Tibial artery (tissue), 4 donors: Measurements from ENCODE around the gene CNTN4.

Experiments
- DNase-seq, 2 donors: peaks; one replicate each; pipeline ENCODE4 v3.0.0-alpha.2; 2019
- H3K27ac ChIP-seq, 2 donors: fragments of 200-600 bp; sonication (generic) in 1 of 2; 1 replicate in 1 of 2; 2 replicates in 1 of 2; pipeline ENCODE4 v1.5.1; 2018 to 2019; ENCODE audit warnings: mild to moderate bottlenecking in 1 of 2
- H3K27me3 ChIP-seq, 2 donors: fragments of 200-600 bp; sonication (generic) in 1 of 2; one replicate each; pipeline versions ENCODE4 v1.5.1 to v1.6.0; 2016 to 2019
- H3K36me3 ChIP-seq, 3 donors: fragments of 200-600 bp; sonication (generic) in 2 of 3; one replicate each; pipeline ENCODE4 v1.5.1; 2016 to 2019; ENCODE audit warnings: mild to moderate bottlenecking in 2 of 3
- H3K4me1 ChIP-seq, 4 donors: fragments of 200-600 bp; sonication (generic) in 2 of 4; 1 replicate in 3 of 4; 2 replicates in 1 of 4; pipeline ENCODE4 v1.5.1; 2016 to 2019
- H3K4me3 ChIP-seq, 2 donors: fragments of 200-600 bp; sonication (generic) in 1 of 2; 1 replicate in 1 of 2; 2 replicates in 1 of 2; pipeline ENCODE4 v1.5.1; 2018 to 2019; ENCODE audit warnings: mild to moderate bottlenecking in 2 of 2
- H3K9me3 ChIP-seq, 3 donors: fragments of 200-600 bp; sonication (generic) in 1 of 3; one replicate each; pipeline ENCODE4 v1.5.1; 2016 to 2019
- intact Hi-C: fragments of 100-400 bp; cut with DNase I; formaldehyde crosslinking; loops from one replicate; pipeline ENCODE4 v1.15.0; 2023; ENCODE audit warnings: low total_unique reads
- TF ChIP-seq, protein P1 (sequence below), 2 experiments: fragments of 200-600 bp in 1 of 2; fragments of 450-650 bp in 1 of 2; IDR thresholded peaks; one replicate each; pipeline ENCODE4 v1.5.1; 2017 to 2019; ENCODE audit warnings: antibody characterized with exemption in 2 of 2, mild to moderate bottlenecking in 1 of 2, moderate library complexity in 1 of 2

The CNTN4 gene

DNA sequence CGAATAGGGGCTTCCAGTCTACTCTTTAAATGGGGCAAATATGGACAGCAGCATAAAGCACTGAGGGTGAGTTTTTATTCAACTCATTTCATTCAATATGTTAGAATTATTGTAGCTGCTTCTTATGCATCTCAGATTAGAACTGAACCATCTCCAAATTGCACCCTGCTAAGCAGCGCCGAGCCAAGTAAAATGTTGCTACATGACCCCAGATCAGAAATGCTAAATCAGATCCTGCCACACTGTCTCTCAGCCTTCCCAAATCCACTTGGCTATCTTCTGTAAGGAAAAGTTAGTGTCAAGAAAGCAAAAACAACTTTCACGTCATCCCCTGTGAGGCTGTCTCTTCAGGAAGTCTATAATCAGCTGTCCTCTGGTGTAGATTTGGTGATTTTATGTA lies 293.2 kb downstream of the CNTN4 start:
- TF ChIP-seq, protein P1, sequence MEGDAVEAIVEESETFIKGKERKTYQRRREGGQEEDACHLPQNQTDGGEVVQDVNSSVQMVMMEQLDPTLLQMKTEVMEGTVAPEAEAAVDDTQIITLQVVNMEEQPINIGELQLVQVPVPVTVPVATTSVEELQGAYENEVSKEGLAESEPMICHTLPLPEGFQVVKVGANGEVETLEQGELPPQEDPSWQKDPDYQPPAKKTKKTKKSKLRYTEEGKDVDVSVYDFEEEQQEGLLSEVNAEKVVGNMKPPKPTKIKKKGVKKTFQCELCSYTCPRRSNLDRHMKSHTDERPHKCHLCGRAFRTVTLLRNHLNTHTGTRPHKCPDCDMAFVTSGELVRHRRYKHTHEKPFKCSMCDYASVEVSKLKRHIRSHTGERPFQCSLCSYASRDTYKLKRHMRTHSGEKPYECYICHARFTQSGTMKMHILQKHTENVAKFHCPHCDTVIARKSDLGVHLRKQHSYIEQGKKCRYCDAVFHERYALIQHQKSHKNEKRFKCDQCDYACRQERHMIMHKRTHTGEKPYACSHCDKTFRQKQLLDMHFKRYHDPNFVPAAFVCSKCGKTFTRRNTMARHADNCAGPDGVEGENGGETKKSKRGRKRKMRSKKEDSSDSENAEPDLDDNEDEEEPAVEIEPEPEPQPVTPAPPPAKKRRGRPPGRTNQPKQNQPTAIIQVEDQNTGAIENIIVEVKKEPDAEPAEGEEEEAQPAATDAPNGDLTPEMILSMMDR (IDR thresholded peaks at IDR 0.05): no peak
- peaks cover 0 to 16% (median 0%) of the 10 kb centered on the region in 4 donors for H3K4me1 ChIP-seq
- no peaks in the 10 kb centered on the region for H3K9me3 ChIP-seq
- DNase-seq: no peak
- no peak overlapping the region for H3K27ac ChIP-seq
- H3K4me3 ChIP-seq: no peak overlapping the region
- intact Hi-C loops: no loop called here
- H3K36me3 ChIP-seq: no peaks in the 10 kb centered on the region
- no peaks in the 10 kb centered on the region for H3K27me3 ChIP-seq

DNA sequence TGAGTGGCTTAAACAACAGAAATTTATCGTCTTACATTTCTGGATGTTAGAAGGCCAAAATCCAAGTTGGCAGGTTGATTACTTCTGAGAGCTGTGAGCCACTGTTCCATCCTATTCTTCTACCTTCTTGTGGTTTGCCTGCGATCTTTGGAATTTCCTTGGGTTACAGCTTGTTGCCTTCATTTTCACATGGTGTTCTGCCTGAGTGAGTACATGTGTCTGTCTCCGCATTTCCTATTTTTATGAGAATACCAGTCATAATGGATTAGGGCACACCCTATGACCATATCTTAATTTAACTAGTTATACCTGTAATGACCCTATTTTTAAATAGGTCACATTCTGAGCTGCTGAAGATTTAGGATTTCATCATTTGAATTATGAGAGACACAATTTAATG lies 294.3 kb downstream of the CNTN4 start:
- intact Hi-C loops: no loop called here
- H3K36me3 ChIP-seq: no peaks in the 10 kb centered on the region
- H3K27ac ChIP-seq: no peak overlapping the region
- H3K4me3 ChIP-seq: no peak overlapping the region
- no peaks in the 10 kb centered on the region for H3K27me3 ChIP-seq
- no peaks in the 10 kb centered on the region for H3K9me3 ChIP-seq
- no peak for DNase-seq
- peaks cover 0 to 16% (median 0%) of the 10 kb centered on the region in 4 donors for H3K4me1 ChIP-seq
- TF ChIP-seq, protein P1 (IDR thresholded peaks at IDR 0.05): no peak

DNA sequence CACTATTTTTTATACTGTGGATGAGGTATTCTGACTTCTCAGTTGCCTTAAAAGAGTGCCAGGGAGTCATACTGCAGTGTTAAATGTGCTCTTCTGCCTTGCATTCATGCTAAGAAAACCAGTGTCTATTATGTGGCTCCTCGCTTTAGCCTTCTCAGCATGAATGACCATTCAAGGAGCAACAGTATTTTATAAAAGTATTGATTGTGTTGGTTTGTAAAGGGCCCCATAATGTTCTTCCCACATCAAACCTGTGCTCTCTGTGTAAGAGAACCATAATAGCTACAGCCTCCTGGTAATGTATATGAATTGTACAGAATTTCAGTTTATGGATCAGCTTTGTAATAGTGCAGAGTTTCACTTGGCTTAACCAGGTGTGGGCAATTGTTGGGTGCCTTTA lies 316.4 kb downstream of the CNTN4 start:
- H3K27ac ChIP-seq: no peak overlapping the region
- H3K9me3 ChIP-seq: no peaks in the 10 kb centered on the region
- no peaks in the 10 kb centered on the region for H3K36me3 ChIP-seq
- no peak overlapping the region for H3K4me3 ChIP-seq
- no peaks in the 10 kb centered on the region for H3K27me3 ChIP-seq
- TF ChIP-seq, protein P1 (IDR thresholded peaks at IDR 0.05): no peak
- no peak for DNase-seq
- no peaks in the 10 kb centered on the region for H3K4me1 ChIP-seq
- intact Hi-C loops: no loop called here

DNA sequence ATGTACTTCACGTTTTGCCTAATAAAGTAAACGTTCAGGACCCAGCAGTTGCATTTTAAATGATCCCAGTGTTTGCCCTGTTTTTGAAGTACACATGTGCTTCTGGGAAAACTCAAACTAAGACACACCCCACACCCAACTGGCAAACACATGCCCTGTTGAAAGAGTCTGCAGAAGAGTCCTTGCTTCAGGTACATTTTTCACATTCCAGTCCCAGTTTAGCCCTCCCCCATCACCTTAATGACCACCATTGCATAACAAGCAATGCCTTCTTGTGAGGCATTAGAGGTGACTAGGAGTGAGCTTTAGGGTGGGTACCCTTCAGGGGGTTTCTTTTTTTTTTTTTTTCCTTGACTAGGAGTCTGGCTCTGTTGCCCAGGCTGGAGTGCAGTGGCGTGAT lies 322.3 kb downstream of the CNTN4 start:
- intact Hi-C loops: no loop called here
- DNase-seq: no peak
- Histone ChIP-seq H3K36me3 (no peaks in the 10 kb centered on the region), H3K27me3 (no peaks in the 10 kb centered on the region), H3K4me1 (no peaks in the 10 kb centered on the region), H3K9me3 (no peaks in the 10 kb centered on the region), H3K27ac (no peak overlapping the region), H3K4me3 (no peak overlapping the region)
- TF ChIP-seq, protein P1 (IDR thresholded peaks at IDR 0.05): no peak

DNA sequence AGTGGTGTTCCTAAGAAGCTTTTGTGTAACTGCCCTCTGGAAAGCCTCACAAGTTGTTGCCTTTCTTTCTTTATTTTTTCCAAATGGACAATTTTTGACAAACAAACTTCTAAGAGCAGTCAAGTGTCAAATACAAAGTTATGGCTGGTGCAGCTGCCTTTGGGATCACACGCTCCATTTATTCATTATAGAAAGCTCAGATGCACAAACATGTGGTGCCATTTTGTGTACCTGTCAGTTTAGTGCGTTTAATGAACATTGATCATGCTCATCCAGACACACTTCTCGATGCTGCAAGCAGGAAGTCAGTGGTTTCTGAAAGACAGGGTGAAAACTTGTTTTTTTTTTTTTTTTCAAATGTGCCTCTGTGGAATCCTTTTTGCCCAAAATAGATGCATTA lies 324.5 kb downstream of the CNTN4 start:
- Histone ChIP-seq H3K9me3 (no peaks in the 10 kb centered on the region), H3K4me3 (no peak overlapping the region), H3K27ac (no peak overlapping the region), H3K36me3 (no peaks in the 10 kb centered on the region), H3K27me3 (no peaks in the 10 kb centered on the region), H3K4me1 (no peaks in the 10 kb centered on the region)
- TF ChIP-seq, protein P1 (IDR thresholded peaks at IDR 0.05): no peak
- no peak for DNase-seq
- intact Hi-C loops: no loop called here

DNA sequence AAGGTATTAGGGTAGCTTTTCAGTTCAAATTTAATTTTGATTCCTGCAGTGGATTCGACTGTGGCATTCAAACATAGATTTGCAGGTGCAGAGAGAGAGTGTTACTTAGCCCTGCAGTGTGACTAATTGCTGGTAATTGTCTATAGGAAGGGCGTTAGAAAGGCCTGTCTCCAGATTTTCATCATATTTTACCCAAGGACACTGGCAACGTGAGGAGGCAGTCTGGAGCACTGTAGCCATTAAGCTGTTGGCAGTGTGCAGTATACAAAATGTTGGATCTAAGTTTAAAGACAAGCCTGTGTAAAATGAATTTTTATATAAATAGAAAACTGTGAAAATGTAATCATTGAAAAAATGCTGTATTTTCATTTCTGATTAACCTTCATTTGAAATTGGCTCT lies 342.9 kb downstream of the CNTN4 start:
- DNase-seq: no peak
- intact Hi-C loops: no loop called here
- H3K9me3 ChIP-seq: no peaks in the 10 kb centered on the region
- no peak overlapping the region for H3K4me3 ChIP-seq
- H3K27me3 ChIP-seq: no peaks in the 10 kb centered on the region
- no peak overlapping the region for H3K27ac ChIP-seq
- no peaks in the 10 kb centered on the region for H3K36me3 ChIP-seq
- H3K4me1 ChIP-seq: no peaks in the 10 kb centered on the region
- TF ChIP-seq, protein P1 (IDR thresholded peaks at IDR 0.05): no peak
